IMR-90 (cell line): ENCODE measurements around the gene PPIA. TPM values are rescaled to one million over a fixed set of nuclear protein-coding genes. Genes with fewer than 3 reads are reported as not detected.

ENCODE experiments used
- ATAC-seq: fragments of 200-7000 bp; cut with Tn5 transposase; 2 replicates; pipeline ENCODE4 v1.9.1; 2020; ENCODE audit warnings: low read depth, mild to moderate bottlenecking, moderate library complexity
- BruUV-seq: library from RNA; stranded (reverse); fragments of 400-500 nt; replicated peaks from 2 replicates; lab custom pipeline; 2021; lab: Mats Ljungman, UMichigan
- CTCF ChIA-PET: fragments of 300-600 bp; formaldehyde crosslinking; extraction: SDS; loops from one replicate; lab custom pipeline; 2021; ENCODE audit warnings: antibody characterized with exemption; lab: Yijun Ruan, JAX
- POLR2A ChIA-PET: fragments of 300-600 bp; sonication (Branson Sonifier 250); formaldehyde crosslinking; loops from one replicate; lab custom pipeline; 2022; ENCODE audit warnings: antibody characterized with exemption; ENCODE audit not compliant: unreplicated experiment; lab: Charles Lee
- DNase-seq: peaks from one replicate; pipeline ENCODE4 v3.0.0; 2013
- H2AFZ ChIP-seq: replicated peaks from 2 replicates; pipeline ENCODE3; 2013; ENCODE audit warnings: low read length, mild to moderate bottlenecking; ENCODE audit not compliant: poor library complexity
- H2AK5ac ChIP-seq: 2 replicates; pipeline ENCODE4 v1.6.1; 2013; ENCODE audit warnings: low read depth, low read length, inconsistent platforms
- H2AK9ac ChIP-seq: replicated peaks from 2 replicates; pipeline ENCODE3; 2013; ENCODE audit warnings: mild to moderate bottlenecking, low read depth, low read length, moderate library complexity; ENCODE audit not compliant: poor library complexity
- H2BK120ac ChIP-seq: 2 replicates; pipeline ENCODE4 v1.6.1; 2013; ENCODE audit warnings: low read depth, low read length, inconsistent platforms
- H2BK15ac ChIP-seq: 3 replicates; pipeline ENCODE4 v1.6.1; 2013; ENCODE audit warnings: low read depth, low read length, inconsistent platforms
- H2BK20ac ChIP-seq: 2 replicates; pipeline ENCODE4 v1.6.1; 2013; ENCODE audit warnings: low read depth, mild to moderate bottlenecking, inconsistent platforms, low read length, moderate library complexity
- H2BK5ac ChIP-seq: 2 replicates; pipeline ENCODE4 v1.6.1; 2013; ENCODE audit warnings: mild to moderate bottlenecking, low read depth, low read length, inconsistent platforms; ENCODE audit not compliant: poor library complexity, severe bottlenecking
- H3K14ac ChIP-seq: replicated peaks from 2 replicates; pipeline ENCODE4 v1.6.1; 2013; ENCODE audit warnings: low read depth, low read length, inconsistent platforms
- H3K18ac ChIP-seq: 2 replicates; pipeline ENCODE4 v1.6.1; 2013; ENCODE audit warnings: low read depth, low read length, control low read depth
- H3K23ac ChIP-seq: 2 replicates; pipeline ENCODE4 v1.6.1; 2013; ENCODE audit warnings: low read depth, low read length, inconsistent platforms
- H3K27ac ChIP-seq: 2 replicates; pipeline ENCODE4 v1.5.1; 2013; ENCODE audit warnings: mild to moderate bottlenecking, control low read depth, low read length; ENCODE audit not compliant: insufficient read depth
- H3K27me3 ChIP-seq: 2 replicates; pipeline ENCODE4 v1.6.1; 2013; ENCODE audit warnings: low read length; ENCODE audit not compliant: control insufficient read depth, insufficient read depth
- H3K36me3 ChIP-seq: 2 replicates; pipeline ENCODE4 v1.6.1; 2013; ENCODE audit warnings: low read length, mixed read lengths; ENCODE audit not compliant: control insufficient read depth, insufficient read depth
- H3K4ac ChIP-seq: 2 replicates; pipeline ENCODE4 v1.6.1; 2013; ENCODE audit warnings: low read depth, low read length, inconsistent platforms
- H3K4me1 ChIP-seq: 2 replicates; pipeline ENCODE4 v1.6.1; 2013; ENCODE audit warnings: low read length, mixed read lengths; ENCODE audit not compliant: control insufficient read depth, insufficient read depth
- H3K4me2 ChIP-seq: 2 replicates; pipeline ENCODE4 v1.6.1; 2013; ENCODE audit warnings: low read depth, mild to moderate bottlenecking, control low read depth, low read length, moderate library complexity
- H3K4me3 ChIP-seq: 2 replicates; pipeline ENCODE4 v1.5.1; 2013; ENCODE audit warnings: low read depth, mild to moderate bottlenecking, control low read depth, low read length, moderate library complexity; ENCODE audit not compliant: insufficient read depth
- H3K56ac ChIP-seq: 2 replicates; pipeline ENCODE4 v1.6.1; 2013; ENCODE audit warnings: low read length, inconsistent platforms; ENCODE audit not compliant: insufficient read depth; ENCODE audit errors: extremely low read depth
- H3K79me1 ChIP-seq, 2 experiments: 2 replicates each; pipeline ENCODE4 v1.6.1; 2013; ENCODE audit warnings: low read length in 2 of 2, inconsistent platforms in 1 of 2, low read depth in 1 of 2
- H3K9ac ChIP-seq: 2 replicates; pipeline ENCODE4 v1.6.1; 2013; ENCODE audit warnings: low read depth, low read length, control low read depth
- H3K9me1 ChIP-seq: 2 replicates; pipeline ENCODE4 v1.6.1; 2013; ENCODE audit warnings: low read length, inconsistent platforms; ENCODE audit not compliant: insufficient read depth
- H3K9me3 ChIP-seq: 2 replicates; pipeline ENCODE4 v1.6.1; 2013; ENCODE audit warnings: low read length; ENCODE audit not compliant: control insufficient read depth, insufficient read depth
- H4K20me1 ChIP-seq: 2 replicates; pipeline ENCODE4 v1.6.1; 2013; ENCODE audit warnings: low read length, inconsistent platforms; ENCODE audit not compliant: insufficient read depth
- H4K5ac ChIP-seq: 2 replicates; pipeline ENCODE4 v1.6.1; 2013; ENCODE audit warnings: mild to moderate bottlenecking, low read depth, low read length, control low read depth
- H4K8ac ChIP-seq, 2 experiments: 2 replicates each; pipeline ENCODE4 v1.6.1; 2013; ENCODE audit warnings: low read depth in 2 of 2, low read length in 2 of 2, control low read depth in 1 of 2, inconsistent platforms in 1 of 2
- H4K91ac ChIP-seq: 2 replicates; pipeline ENCODE4 v1.6.1; 2013; ENCODE audit warnings: low read depth, low read length, inconsistent platforms; ENCODE audit not compliant: insufficient read depth
- BHLHE40 ChIP-seq: fragments of 150-350 bp; IDR thresholded peaks from 2 replicates; pipeline ENCODE4 v1.6.1; 2016; ENCODE audit warnings: mild to moderate bottlenecking, low read depth, low read length
- CHD1 ChIP-seq: IDR thresholded peaks from 2 replicates; pipeline ENCODE4 v1.6.1; 2012; ENCODE audit warnings: low read depth, low read length, improper control_type of control experiment
- MAFK ChIP-seq: IDR thresholded peaks from 2 replicates; pipeline ENCODE4 v1.6.1; 2012; ENCODE audit warnings: low read depth, low read length, improper control_type of control experiment
- MAZ ChIP-seq: IDR thresholded peaks from 2 replicates; pipeline ENCODE4 v1.6.1; 2012; ENCODE audit warnings: low read depth, mild to moderate bottlenecking, low read length, improper control_type of control experiment, moderate library complexity, borderline replicate concordance
- MXI1 ChIP-seq: IDR thresholded peaks from 2 replicates; pipeline ENCODE4 v1.6.1; 2012; ENCODE audit warnings: low read depth, mild to moderate bottlenecking, low read length, moderate library complexity, borderline replicate concordance
- NFE2L2 ChIP-seq: fragments of 150-350 bp; IDR thresholded peaks from 2 replicates; pipeline ENCODE4 v1.6.1; 2016; ENCODE audit warnings: low read depth, mild to moderate bottlenecking, low read length
- POLR2A ChIP-seq: IDR thresholded peaks from 2 replicates; pipeline ENCODE4 v1.6.1; 2012; ENCODE audit warnings: mild to moderate bottlenecking, low read depth, low read length
- RAD21 ChIP-seq: IDR thresholded peaks from 2 replicates; pipeline ENCODE4 v1.6.1; 2012; ENCODE audit warnings: low read length, improper control_type of control experiment
- RCOR1 ChIP-seq: IDR thresholded peaks from 2 replicates; pipeline ENCODE4 v1.6.1; 2012; ENCODE audit warnings: mild to moderate bottlenecking, low read length, improper control_type of control experiment; ENCODE audit not compliant: insufficient replicate concordance
- RFX5 ChIP-seq: IDR thresholded peaks from 2 replicates; pipeline ENCODE4 v1.8.0; 2012; ENCODE audit warnings: low read depth, mild to moderate bottlenecking, low read length, moderate library complexity
- SMC3 ChIP-seq: fragments of 150-350 bp; IDR thresholded peaks from 2 replicates; pipeline ENCODE4 v1.6.1; 2016; ENCODE audit warnings: low read depth, mild to moderate bottlenecking, antibody characterized with exemption, low read length, moderate library complexity
- WGBS, 2 experiments: methylation state at CpG; one replicate each; pipeline versions ENCODE4 v1.1.5 to v1.1.7; 2013; ENCODE audit warnings: missing lambda C conversion rate in 2 of 2; ENCODE audit not compliant: insufficient read length in 1 of 2; ENCODE audit errors: extremely low coverage in 2 of 2; 5-methylcytosine and 5-hydroxymethylcytosine counted together
- dilution Hi-C: fragments of 300-500 bp; cut with HindIII; formaldehyde crosslinking; loops from one replicate; pipeline ENCODE4 v1.14.3; 2018; ENCODE audit warnings: low sequenced_read_pairs; ENCODE audit not compliant: unreplicated experiment
- in situ Hi-C: fragments of 300-500 bp; cut with MboI; formaldehyde crosslinking; loops from 3 replicates; pipeline ENCODE4 v1.14.3; 2019; ENCODE audit warnings: low sequenced_read_pairs, inconsistent platforms, mixed read lengths
- intact Hi-C: fragments of 100-400 bp; cut with micrococcal nuclease; formaldehyde crosslinking; loops from 2 replicates; pipeline ENCODE4 v1.10.0; 2022
- polyA plus RNA-seq, 3 experiments: library from polyadenylated mRNA; depleted of rRNA; stranded (reverse); fragments of >200 nt; gene quantifications; 2 replicates each; pipeline ENCODE4 v1.2.3, GENCODE V29; 2012; ENCODE audit warnings: low replicate concordance in 1 of 3
- total RNA-seq: library from RNA; depleted of rRNA; stranded (reverse); fragments of >200 nt; gene quantifications from 2 replicates; pipeline ENCODE4 v1.2.3, GENCODE V29; 2012
- TF ChIP-seq, protein P1 (sequence below): fragments of 150-350 bp; IDR thresholded peaks from 2 replicates; pipeline ENCODE4 v1.6.1; 2016; ENCODE audit warnings: low read depth, mild to moderate bottlenecking, low read length, moderate library complexity, borderline replicate concordance
- TF ChIP-seq, protein P2 (sequence below): fragments of 150-350 bp; IDR thresholded peaks from 2 replicates; pipeline ENCODE4 v1.6.1; 2017; ENCODE audit warnings: mild to moderate bottlenecking, antibody characterized with exemption, low read length, low read depth

Gene PPIA
- total and polyA plus RNA-seq, 2 of the 4 experiments (the other 2 are of a cell fraction), result 3,396 to 4,883 TPM

- peak within 1 kb of the TSS; percentile 88 for H2BK20ac ChIP-seq
- no peaks in the 10 kb centered on the region for H3K9me3 ChIP-seq
- H3K4ac ChIP-seq, result peak within 1 kb of the TSS; percentile 92
- peak within 1 kb of the TSS; percentile 81 for H2AK5ac ChIP-seq
- peak; percentile 76 for DNase-seq
- H3K18ac ChIP-seq, result peak within 1 kb of the TSS; percentile 93
- H3K27ac ChIP-seq, result peak within 1 kb of the TSS; percentile 100
- peak within 1 kb of the TSS; percentile 99 for H3K4me3 ChIP-seq
- peak within 1 kb of the TSS; percentile 94 for H2AFZ ChIP-seq
- peak within 1 kb of the TSS; percentile 94 for H3K56ac ChIP-seq
- H2BK120ac ChIP-seq, result peak within 1 kb of the TSS; percentile 90
- WGBS, 2 experiments, result 0% methylated on average over 32 of the region's 92 CpGs; no CpG with 5 or more reads in 1 of the 2 experiments
- ChIA-PET POLR2A (interaction anchor here (0.6 to 1.0 kb wide), 2 partner anchors 10 to 12 kb away, joined by 3 to 5 read pairs; no protein-coding TSS in a partner anchor), CTCF (no interaction called here)
- ATAC-seq, result peak; percentile 98
- H3K4me2 ChIP-seq, result peak within 1 kb of the TSS; percentile 98
- H2BK15ac ChIP-seq, result peak within 1 kb of the TSS; percentile 99
- H4K20me1 ChIP-seq, result peaks cover 26% of the 10 kb centered on the region
- H2AK9ac ChIP-seq, result peak within 1 kb of the TSS; percentile 91
- intact Hi-C loops (loop anchor here (2.0 kb wide), 1 partner anchor 141 kb away; the partner anchor contains the start of gene OGDH), dilution Hi-C loops (no loop called here), in situ Hi-C loops (no loop called here)
- H3K4me1 ChIP-seq, result peaks cover 20% of the 10 kb centered on the region
- peaks cover 2% of the 10 kb centered on the region; the same call in 1 of the 2 replicates for H3K36me3 ChIP-seq
- H3K14ac ChIP-seq, result peak within 1 kb of the TSS; percentile 99
- H4K5ac ChIP-seq, result peak within 1 kb of the TSS; percentile 99
- peak within 1 kb of the TSS; percentile 93 for H3K9ac ChIP-seq
- peak within 1 kb of the TSS; percentile 95 for H4K91ac ChIP-seq
- no TSS peak for BruUV-seq
- H3K23ac ChIP-seq, result peak within 1 kb of the TSS; percentile 94
- peaks cover 12% of the 10 kb centered on the region for H3K9me1 ChIP-seq
- no peaks in the 10 kb centered on the region for H3K27me3 ChIP-seq
- peak within 1 kb of the TSS; percentile 99 to 100 for H4K8ac ChIP-seq
- H2BK5ac ChIP-seq, result peak within 1 kb of the TSS; percentile 99
- TF ChIP-seq MAFK (no peak), BHLHE40 (no peak), CHD1 (0 out of 2 replicates have a peak, but pooled peaks have one; percentile 31), SMC3 (peak; percentile 24; the same call in 1 of the 2 replicates), RCOR1 (no peak), MAZ (peak; percentile 95), RFX5 (no peak), MXI1 (peak; percentile 70; the same call in 1 of the 2 replicates), NFE2L2 (no peak), POLR2A (peak; percentile 82), RAD21 (peak; percentile 20; the same call in 1 of the 2 replicates)
- TF ChIP-seq, protein P1, sequence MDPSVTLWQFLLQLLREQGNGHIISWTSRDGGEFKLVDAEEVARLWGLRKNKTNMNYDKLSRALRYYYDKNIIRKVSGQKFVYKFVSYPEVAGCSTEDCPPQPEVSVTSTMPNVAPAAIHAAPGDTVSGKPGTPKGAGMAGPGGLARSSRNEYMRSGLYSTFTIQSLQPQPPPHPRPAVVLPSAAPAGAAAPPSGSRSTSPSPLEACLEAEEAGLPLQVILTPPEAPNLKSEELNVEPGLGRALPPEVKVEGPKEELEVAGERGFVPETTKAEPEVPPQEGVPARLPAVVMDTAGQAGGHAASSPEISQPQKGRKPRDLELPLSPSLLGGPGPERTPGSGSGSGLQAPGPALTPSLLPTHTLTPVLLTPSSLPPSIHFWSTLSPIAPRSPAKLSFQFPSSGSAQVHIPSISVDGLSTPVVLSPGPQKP, result no peak
- TF ChIP-seq, protein P2, sequence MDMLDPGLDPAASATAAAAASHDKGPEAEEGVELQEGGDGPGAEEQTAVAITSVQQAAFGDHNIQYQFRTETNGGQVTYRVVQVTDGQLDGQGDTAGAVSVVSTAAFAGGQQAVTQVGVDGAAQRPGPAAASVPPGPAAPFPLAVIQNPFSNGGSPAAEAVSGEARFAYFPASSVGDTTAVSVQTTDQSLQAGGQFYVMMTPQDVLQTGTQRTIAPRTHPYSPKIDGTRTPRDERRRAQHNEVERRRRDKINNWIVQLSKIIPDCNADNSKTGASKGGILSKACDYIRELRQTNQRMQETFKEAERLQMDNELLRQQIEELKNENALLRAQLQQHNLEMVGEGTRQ, result no peak
- H3K79me1 ChIP-seq, result peaks cover 14 to 44% of the 10 kb centered on the region in 2 experiments; a peak in 3 of 4 replicates
Measured at GRCh38 chr7:44748045-44748947, 48.2 kb upstream of the PPIA start, which contains the start of gene ZMIZ2. ZMIZ2 (plus strand) TSS chr7:44748847; CDS start chr7:44756250, 7,403 bp downstream.
